Adrenal gland (tissue), 12 donors: ENCODE data around the gene ASAP2. TPM values are rescaled to one million over a fixed set of nuclear protein-coding genes. Genes with fewer than 3 reads are reported as not detected.
"Not testable (repeated sequence)": the region's sequence is repeated elsewhere in the genome, so short reads cannot be mapped to it uniquely, and the experiment has no call there.

Source experiments
- DNase-seq, 7 donors: peaks; one replicate each; pipeline ENCODE4 v3.0.0-alpha.2; 2019 to 2020
- H3K27ac ChIP-seq, 5 donors: fragments of 200-600 bp; sonication (generic) in 4 of 5; 1 replicate in 3 of 5; 2 replicates in 2 of 5; pipeline versions ENCODE4 v1.5.1 to v1.8.0; 2016 to 2020; ENCODE audit warnings: mild to moderate bottlenecking in 1 of 5
- H3K27me3 ChIP-seq: fragments of 200-600 bp; 2 replicates; pipeline ENCODE4 v1.8.0; 2021
- H3K36me3 ChIP-seq, 2 donors: fragments of 200-600 bp; replicated peaks in 1 of 2; 1 replicate in 1 of 2; 2 replicates in 1 of 2; pipeline versions ENCODE4 v1.5.1 to v1.8.0; 2018 to 2022
- H3K4me1 ChIP-seq, 2 donors: fragments of 200-600 bp; replicated peaks in 1 of 2; 1 replicate in 1 of 2; 2 replicates in 1 of 2; pipeline versions ENCODE4 v1.5.1 to v1.8.0; 2018 to 2021
- H3K4me3 ChIP-seq, 4 donors: fragments of 200-600 bp; sonication (generic) in 3 of 4; one replicate each; pipeline ENCODE4 v1.5.1; 2016 to 2018
- H3K9me3 ChIP-seq, 3 donors: fragments of 200-600 bp; sonication (generic) in 1 of 3; replicated peaks in 1 of 3; 1 replicate in 2 of 3; 2 replicates in 1 of 3; pipeline versions ENCODE4 v1.5.1 to v1.8.0; 2016 to 2021
- POLR2A ChIP-seq, 2 donors: fragments of 450-650 bp; IDR thresholded peaks; one replicate each; pipeline ENCODE4 v1.6.1; 2017; ENCODE audit warnings: antibody characterized with exemption in 2 of 2, mild to moderate bottlenecking in 2 of 2, moderate library complexity in 1 of 2
- WGBS, 4 donors: extraction: QIAGEN DNeasy Blood & Tissue Kit in 2 of 4; methylation state at CpG; one replicate each; pipeline versions ENCODE4 v1.1.5 to v1.1.7; 2013 to 2017; 5-methylcytosine and 5-hydroxymethylcytosine counted together
- intact Hi-C, 2 donors: fragments of 100-400 bp; cut with DNase I; formaldehyde crosslinking; loops; one replicate each; pipeline versions ENCODE4 v1.14.1 to v1.15.0; 2022 to 2023
- polyA plus RNA-seq, 3 donors: library from polyadenylated mRNA; stranded (reverse); fragments of 200-250 nt in 2 of 3; fragments of 350-450 nt in 1 of 3; fragmentation: Illumina TruSeq in 1 of 3; extraction: RNeasy Lipid Tissue Mini Kit (QIAGEN cat#74804) in 1 of 3; gene quantifications; one replicate each; pipeline ENCODE4 v1.2.3, GENCODE V29; 2013 to 2014
- total RNA-seq, 9 donors: library from RNA; depleted of rRNA in 4 of 9; stranded (reverse); fragments of >200 nt in 4 of 9; fragments of 120-200 nt in 1 of 9; fragmentation: NEBNext Ultra II Directional in 1 of 9; extraction: Animal tissue kit (Norgen Biotek cat#: 25700) in 1 of 9; gene quantifications; one replicate each; pipeline versions ENCODE4 v1.1.0 to v1.2.4, GENCODE V29; 2013 to 2023
- TF ChIP-seq, protein P1 (sequence below), 6 experiments: fragments of 450-650 bp in 4 of 6; fragments of 200-600 bp in 2 of 6; sonication (generic) in 1 of 6; IDR thresholded peaks; 1 replicate in 5 of 6; 2 replicates in 1 of 6; pipeline versions ENCODE4 v1.5.1 to v1.8.0; 2016 to 2021; ENCODE audit warnings: antibody characterized with exemption in 6 of 6, mild to moderate bottlenecking in 2 of 6, moderate library complexity in 1 of 6
- donor health status: healthy with polysubstance abuse.
- donor health status: Bipolar disorder and iron deficiency.
- donor health status: DM: yes; HTN: yes; CAD: no.
- donor health status: DM: no; HTN: no; CAD: no.
- donor health status: DM: no; HTN: no; CAD: no.
- donor health status: DM: yes; HTN: yes; CAD: no.

ASAP2 gene
- total and polyA plus RNA-seq, 12 donors: 5.4 to 12.9 (median 7.7) TPM

- no peak for TF ChIP-seq POLR2A (IDR thresholded peaks at IDR 0.05)
- TF ChIP-seq, protein P1, sequence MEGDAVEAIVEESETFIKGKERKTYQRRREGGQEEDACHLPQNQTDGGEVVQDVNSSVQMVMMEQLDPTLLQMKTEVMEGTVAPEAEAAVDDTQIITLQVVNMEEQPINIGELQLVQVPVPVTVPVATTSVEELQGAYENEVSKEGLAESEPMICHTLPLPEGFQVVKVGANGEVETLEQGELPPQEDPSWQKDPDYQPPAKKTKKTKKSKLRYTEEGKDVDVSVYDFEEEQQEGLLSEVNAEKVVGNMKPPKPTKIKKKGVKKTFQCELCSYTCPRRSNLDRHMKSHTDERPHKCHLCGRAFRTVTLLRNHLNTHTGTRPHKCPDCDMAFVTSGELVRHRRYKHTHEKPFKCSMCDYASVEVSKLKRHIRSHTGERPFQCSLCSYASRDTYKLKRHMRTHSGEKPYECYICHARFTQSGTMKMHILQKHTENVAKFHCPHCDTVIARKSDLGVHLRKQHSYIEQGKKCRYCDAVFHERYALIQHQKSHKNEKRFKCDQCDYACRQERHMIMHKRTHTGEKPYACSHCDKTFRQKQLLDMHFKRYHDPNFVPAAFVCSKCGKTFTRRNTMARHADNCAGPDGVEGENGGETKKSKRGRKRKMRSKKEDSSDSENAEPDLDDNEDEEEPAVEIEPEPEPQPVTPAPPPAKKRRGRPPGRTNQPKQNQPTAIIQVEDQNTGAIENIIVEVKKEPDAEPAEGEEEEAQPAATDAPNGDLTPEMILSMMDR (IDR thresholded peaks at IDR 0.05): no peak
- intact Hi-C loops: no loop called here
- peak overlapping the region in 1 of 5 donors; percentile 69 for H3K27ac ChIP-seq
- DNase-seq: no peak
- no peaks in the 10 kb centered on the region for H3K36me3 ChIP-seq
- H3K4me3 ChIP-seq: no peak overlapping the region
- no peaks in the 10 kb centered on the region for H3K9me3 ChIP-seq
- no peaks in the 10 kb centered on the region for H3K4me1 ChIP-seq
- H3K27me3 ChIP-seq: no peaks in the 10 kb centered on the region
- WGBS, 4 donors: 91 to 95% (median 94%) methylated on average over 2 of the region's 2 CpGs
Observed at GRCh38 chr2:9213477-9214051, 7.0 kb downstream of the ASAP2 start.

DNA sequence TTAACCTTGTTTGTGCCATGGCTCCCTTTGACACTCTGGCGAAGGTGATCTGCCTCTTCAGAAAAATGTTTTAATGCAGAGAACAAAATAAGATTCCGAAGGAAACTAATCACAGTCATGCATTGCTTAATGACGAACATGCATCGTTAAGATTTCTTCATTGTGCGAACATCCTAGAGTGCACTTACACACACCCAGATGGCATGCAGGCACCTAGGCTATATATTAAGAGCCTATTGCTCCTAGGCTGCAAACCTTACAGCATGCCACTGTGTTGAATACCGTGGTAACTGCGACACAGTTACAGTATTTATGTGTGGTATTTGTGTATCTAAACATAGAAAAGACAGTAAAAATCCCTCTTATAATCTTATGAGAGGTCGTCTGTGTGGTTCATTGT, 8.3 kb downstream of the ASAP2 start:
- H3K36me3 ChIP-seq: no peaks in the 10 kb centered on the region
- WGBS, 4 donors: 86 to 93% (median 89%) methylated on average over 8 of the region's 8 CpGs
- no peak for DNase-seq
- intact Hi-C loops: no loop called here
- no peaks in the 10 kb centered on the region for H3K27me3 ChIP-seq
- no peaks in the 10 kb centered on the region for H3K4me1 ChIP-seq
- no peak overlapping the region for H3K4me3 ChIP-seq
- H3K9me3 ChIP-seq: no peaks in the 10 kb centered on the region
- TF ChIP-seq POLR2A (IDR thresholded peaks at IDR 0.05): no peak
- TF ChIP-seq, protein P1 (IDR thresholded peaks at IDR 0.05): no peak
- no peak overlapping the region for H3K27ac ChIP-seq

DNA sequence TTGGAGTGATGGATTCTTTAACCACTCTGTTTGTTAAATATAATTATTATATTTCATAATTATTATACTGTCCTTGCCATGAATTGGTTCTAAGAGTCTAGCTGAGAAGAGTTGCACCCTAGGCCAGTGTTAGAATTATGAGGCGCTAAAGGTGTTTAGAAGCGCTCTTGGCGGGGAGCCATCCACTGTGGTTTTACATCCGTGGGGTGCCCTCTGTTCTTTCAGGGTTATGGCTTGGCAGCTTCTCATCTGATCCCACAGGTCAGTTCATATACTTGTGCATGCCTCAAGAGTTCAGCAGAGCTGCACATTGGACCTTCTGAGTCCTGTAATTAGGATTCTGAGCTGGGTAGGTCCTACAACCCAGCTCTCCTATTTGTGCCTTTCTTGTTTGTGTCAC, 9.1 kb downstream of the ASAP2 start:
- intact Hi-C loops: no loop called here
- H3K9me3 ChIP-seq: no peaks in the 10 kb centered on the region
- TF ChIP-seq, protein P1 (IDR thresholded peaks at IDR 0.05): no peak
- no peak for DNase-seq
- H3K27ac ChIP-seq: no peak overlapping the region
- no peaks in the 10 kb centered on the region for H3K36me3 ChIP-seq
- WGBS, 4 donors: 78 to 84% (median 81%) methylated on average over 4 of the region's 4 CpGs
- H3K4me1 ChIP-seq: no peaks in the 10 kb centered on the region
- no peaks in the 10 kb centered on the region for H3K27me3 ChIP-seq
- no peak overlapping the region for H3K4me3 ChIP-seq

GRCh38 chr2:9216143-9216542, 9.5 kb downstream of the ASAP2 start:
- H3K27ac ChIP-seq, intact Hi-C loops, DNase-seq, H3K9me3 ChIP-seq, H3K4me3 ChIP-seq, H3K36me3 ChIP-seq, H3K27me3 ChIP-seq, H3K4me1 ChIP-seq: not testable (repeated sequence)
- WGBS, 4 donors: 92 to 97% (median 95%) methylated on average over 2 of the region's 2 CpGs
